ENCODE measurements around the gene CEP192. TPM values are rescaled to one million over a fixed set of nuclear protein-coding genes. Genes with fewer than 3 reads are reported as not detected.

CEP192 gene
- polyA plus RNA-seq, 1 of the 3 experiments (the other 2 are of a cell fraction) = 9.4 TPM

- Histone ChIP-seq H4K20me1 (ENCODE audit: insufficient read depth) (no peaks in the 10 kb centered on the region), H3K27ac (ENCODE audit: low read depth in 2 of 2, low read length in 1 of 2) (no peak overlapping the region), H3F3A (replicated peaks; ENCODE audit: insufficient read depth) (no peaks in the 10 kb centered on the region), H3K9me3 (no peaks in the 10 kb centered on the region), H3K4me2 (no peak overlapping the region), H3K9me2 (no peaks in the 10 kb centered on the region), H3K27me3 (ENCODE audit: insufficient read depth) (no peaks in the 10 kb centered on the region; the same call in 1 of the 2 replicates), H2AFZ (ENCODE audit: low read depth) (no peak overlapping the region), H3K79me2 (ENCODE audit: insufficient read depth) (no peaks in the 10 kb centered on the region), H3K4me1 (ENCODE audit: control insufficient read depth in 1 of 2, insufficient read depth in 2 of 2, low read depth in 1 of 2, low read length in 1 of 2) (peaks cover 0 to 7% of the 10 kb centered on the region in 2 experiments; a peak in 1 of 4 replicates), H3K9ac (no peak overlapping the region), H3K4me3 (ENCODE audit: low read depth in 2 of 2, low read length in 1 of 2) (no peak overlapping the region), H3K36me3 (replicated peaks in 1 of 2; ENCODE audit: control insufficient read depth in 1 of 2, insufficient read depth in 2 of 2, low read length in 1 of 2) (no peaks in the 10 kb centered on the region)
- ChIA-PET POLR2A (no interaction called here), CTCF (interaction anchor here (1.4 to 2.5 kb wide), 2 partner anchors 21 to 78 kb away, joined by 5 to 7 read pairs; no protein-coding TSS in a partner anchor)
- TF ChIP-seq JUND (IDR thresholded peaks at IDR 0.05) (no peak), GABPA (IDR thresholded peaks at IDR 0.05; ENCODE audit: low read depth) (no peak), MEF2A (IDR thresholded peaks at IDR 0.05; ENCODE audit: borderline replicate concordance, low read depth) (no peak), CHD2 (IDR thresholded peaks at IDR 0.05; ENCODE audit: low read length, partially characterized antibody) (no peak), RAD21 (IDR thresholded peaks at IDR 0.05; ENCODE audit: low read length) (no peak), NRF1 (IDR thresholded peaks at IDR 0.05; ENCODE audit: low read depth, low read length) (no peak), SIN3A (IDR thresholded peaks at IDR 0.05; ENCODE audit: borderline replicate concordance, low read depth, low read length) (no peak), POLR2AphosphoS5 (IDR thresholded peaks at IDR 0.05; ENCODE audit: low read depth, low read length) (no peak), CTCF (IDR thresholded peaks at IDR 0.05) (no peak), RCOR1 (IDR thresholded peaks at IDR 0.05; ENCODE audit: low read length) (no peak), REST (IDR thresholded peaks at IDR 0.05; ENCODE audit: low read depth, low read length) (no peak), RXRA (IDR thresholded peaks at IDR 0.05; ENCODE audit: borderline replicate concordance, low read depth) (no peak), GATA2 (CRISPR knock-in tag; IDR thresholded peaks at IDR 0.05) (no peak), YY1 (IDR thresholded peaks at IDR 0.05; ENCODE audit: low read depth) (no peak), SMC3 (IDR thresholded peaks at IDR 0.05; ENCODE audit: low read depth, low read length) (no peak), FOXJ3 (CRISPR knock-in tag; IDR thresholded peaks at IDR 0.05) (no peak), FOSL2 (IDR thresholded peaks at IDR 0.05; ENCODE audit: borderline replicate concordance, low read depth) (no peak), MAX (IDR thresholded peaks at IDR 0.05; ENCODE audit: low read depth) (no peak), MXI1 (IDR thresholded peaks at IDR 0.05; ENCODE audit: low read depth, low read length) (no peak), TAF1 (IDR thresholded peaks at IDR 0.05; ENCODE audit: borderline replicate concordance, low read depth, low read length) (no peak)
- WGBS (ENCODE audit: low lambda C conversion rate) = 92% methylated on average over 14 of the region's 21 CpGs
- DNase-seq = no peak
Measured at GRCh38 chr18:13138420-13139139, 147.4 kb downstream of the CEP192 start.

All from SK-N-SH (cell line).